Stimulated activated naive CD8-positive, alpha-beta T cell treated with anti-CD3 and anti-CD28 coated beads, Interleukin-15, amount 100 ng/mL, for 72 hours (primary cell): Measurements from ENCODE around the gene GRM5.
"Not testable (repeated sequence)": the region's sequence is repeated elsewhere in the genome, so short reads cannot be mapped to it uniquely, and the experiment has no call there.

Source experiments
- ATAC-seq: fragments of 150-1000 bp; cut with Tn5 transposase; 2 replicates; pipeline ENCODE4 v1.10.0; 2021; ENCODE audit warnings: mild to moderate bottlenecking, moderate library complexity
- DNase-seq, 2 donors: peaks; one replicate each; pipeline ENCODE4 v3.0.0; 2021 to 2022
- H3K27ac Mint-ChIP-seq, 2 donors: one replicate each; pipeline ENCODE4 v1.8.0; 2022; ENCODE audit warnings: mild to moderate bottlenecking in 2 of 2, mixed read lengths in 2 of 2, moderate library complexity in 2 of 2
- H3K27me3 Mint-ChIP-seq: one replicate; pipeline ENCODE4 v1.8.0; 2022; ENCODE audit warnings: mixed read lengths
- H3K4me1 Mint-ChIP-seq: one replicate; pipeline ENCODE4 v1.8.0; 2022; ENCODE audit warnings: mild to moderate bottlenecking, mixed read lengths
- H3K4me3 Mint-ChIP-seq, 2 donors: one replicate each; pipeline ENCODE4 v1.8.0; 2022; ENCODE audit warnings: mild to moderate bottlenecking in 2 of 2, mixed read lengths in 2 of 2, moderate library complexity in 1 of 2
- H3K9me3 Mint-ChIP-seq, 2 donors: one replicate each; pipeline ENCODE4 v1.8.0; 2022; ENCODE audit warnings: mixed read lengths in 2 of 2

The GRM5 gene

DNA sequence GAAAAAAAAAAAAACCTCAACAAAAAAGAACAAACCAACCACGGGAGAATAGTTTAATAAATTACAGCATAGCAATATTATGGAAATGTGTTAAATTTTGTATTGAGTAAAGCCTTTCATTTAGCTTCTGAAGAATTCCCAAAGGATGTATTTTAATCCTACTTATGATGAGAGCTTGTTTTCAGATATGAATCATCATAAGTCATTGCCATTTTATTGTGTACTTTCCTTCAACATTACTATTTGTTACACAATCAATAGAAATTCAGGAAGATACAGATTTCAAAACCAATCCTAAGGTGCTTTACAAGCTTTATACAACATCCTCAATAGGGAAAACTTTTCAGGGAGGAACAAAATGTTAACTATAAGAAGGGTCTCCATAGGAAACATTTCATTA, 527.7 kb downstream of the GRM5 start:
- no peak overlapping the region for H3K27ac Mint-ChIP-seq
- H3K4me3 Mint-ChIP-seq = no peak overlapping the region
- DNase-seq (no peak), ATAC-seq (no peak)
- peaks cover 5% of the 10 kb centered on the region for H3K4me1 Mint-ChIP-seq
- no peaks in the 10 kb centered on the region for H3K27me3 Mint-ChIP-seq
- H3K9me3 Mint-ChIP-seq = no peaks in the 10 kb centered on the region

DNA sequence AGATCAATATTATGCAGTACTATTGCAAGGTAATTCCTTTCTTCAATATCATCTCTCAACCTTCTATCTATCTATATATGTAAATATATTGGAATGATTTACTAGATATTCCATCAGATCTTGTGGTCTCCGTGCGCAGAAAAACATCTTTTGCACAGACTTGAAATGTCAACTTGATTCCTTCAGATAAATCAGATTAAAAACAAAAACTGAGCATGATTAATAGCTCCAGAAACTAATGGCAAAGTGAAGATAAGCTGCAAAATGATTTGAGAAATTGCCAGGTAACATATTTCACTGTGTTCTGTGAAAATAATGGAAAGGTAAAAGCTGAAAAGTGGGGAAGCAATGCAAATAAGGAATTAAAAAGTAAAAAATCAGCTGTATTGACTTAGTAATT, 528.2 kb downstream of the GRM5 start:
- ATAC-seq (no peak), DNase-seq (no peak)
- Mint-ChIP-seq H3K4me1 (peaks cover 5% of the 10 kb centered on the region), H3K9me3 (no peaks in the 10 kb centered on the region), H3K27ac (no peak overlapping the region), H3K4me3 (no peak overlapping the region), H3K27me3 (no peaks in the 10 kb centered on the region)

GRCh38 chr11:88536616-88537265, 529.0 kb downstream of the GRM5 start:
- no peak for DNase-seq
- Mint-ChIP-seq H3K4me1 (peaks cover 5% of the 10 kb centered on the region), H3K27ac (no peak overlapping the region), H3K4me3 (no peak overlapping the region), H3K27me3 (no peaks in the 10 kb centered on the region), H3K9me3 (no peaks in the 10 kb centered on the region)
- ATAC-seq = no peak

GRCh38 chr11:88535916-88536547, 529.8 kb downstream of the GRM5 start:
- Mint-ChIP-seq H3K4me1 (peaks cover 5% of the 10 kb centered on the region), H3K27ac (no peak overlapping the region), H3K9me3 (no peaks in the 10 kb centered on the region), H3K27me3 (no peaks in the 10 kb centered on the region), H3K4me3 (no peak overlapping the region)
- DNase-seq = no peak
- peak; percentile 99 for ATAC-seq

DNA sequence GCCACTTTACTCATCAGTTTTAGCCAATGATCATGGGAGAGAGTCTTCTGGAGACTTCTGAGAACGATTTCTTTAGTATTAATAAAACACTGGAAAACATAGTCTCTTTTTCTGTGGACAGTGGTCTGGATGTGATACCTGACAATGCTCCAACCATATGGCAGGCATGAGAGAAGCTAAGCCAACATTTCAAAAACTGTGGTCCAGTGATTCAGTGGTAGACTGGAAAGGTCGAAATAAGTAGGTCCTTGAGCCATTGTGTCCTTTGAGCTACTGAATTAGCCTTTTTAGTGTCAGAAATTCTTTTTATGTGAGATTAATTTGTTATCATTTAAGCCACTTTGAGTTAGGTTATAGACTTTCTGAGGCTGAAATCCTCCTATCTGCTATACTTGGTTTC, 530.5 kb downstream of the GRM5 start:
- H3K4me1 Mint-ChIP-seq = peaks cover 5% of the 10 kb centered on the region
- DNase-seq (no peak), ATAC-seq (no peak)
- peak overlapping the region in 1 of 2 donors; percentile 27 for H3K27ac Mint-ChIP-seq
- H3K4me3 Mint-ChIP-seq = no peak overlapping the region
- H3K27me3 Mint-ChIP-seq = no peaks in the 10 kb centered on the region
- H3K9me3 Mint-ChIP-seq = no peaks in the 10 kb centered on the region

- not testable (repeated sequence) for H3K27me3 Mint-ChIP-seq, DNase-seq, H3K4me1 Mint-ChIP-seq, H3K9me3 Mint-ChIP-seq, ATAC-seq, H3K4me3 Mint-ChIP-seq
- H3K27ac Mint-ChIP-seq = peak overlapping the region in 1 of 2 donors; percentile 27
Measured at GRCh38 chr11:88534706-88535105, 531.1 kb downstream of the GRM5 start.

DNA sequence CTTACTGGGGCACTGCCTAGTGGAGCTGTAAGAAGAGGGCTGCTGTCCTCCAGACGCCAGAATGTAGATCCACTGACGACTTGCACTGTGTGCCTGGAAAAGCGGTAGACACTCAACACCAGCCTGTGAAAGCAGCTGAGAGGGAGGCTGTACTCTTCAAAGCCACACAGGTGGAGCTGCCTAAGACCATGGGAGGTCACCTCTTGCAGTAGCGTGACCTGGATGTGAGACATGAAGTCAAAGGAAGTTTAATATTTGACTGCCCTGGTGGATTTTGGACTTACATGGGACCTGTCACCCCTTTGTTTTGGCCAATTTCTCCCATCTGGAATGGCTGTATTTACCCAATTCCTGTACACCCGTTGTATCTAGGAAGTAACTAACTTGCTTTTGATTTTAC, 531.6 kb downstream of the GRM5 start:
- H3K27ac Mint-ChIP-seq = no peak overlapping the region
- no peak for ATAC-seq
- no peak overlapping the region for H3K4me3 Mint-ChIP-seq
- H3K4me1 Mint-ChIP-seq = peaks cover 5% of the 10 kb centered on the region
- DNase-seq = no peak
- H3K27me3 Mint-ChIP-seq = no peaks in the 10 kb centered on the region
- no peaks in the 10 kb centered on the region for H3K9me3 Mint-ChIP-seq

- H3K9me3 Mint-ChIP-seq = no peaks in the 10 kb centered on the region
- H3K27ac Mint-ChIP-seq = no peak overlapping the region
- no peak for ATAC-seq
- peaks cover 5% of the 10 kb centered on the region for H3K4me1 Mint-ChIP-seq
- no peak for DNase-seq
- no peak overlapping the region for H3K4me3 Mint-ChIP-seq
- H3K27me3 Mint-ChIP-seq = no peaks in the 10 kb centered on the region
Measured at GRCh38 chr11:88533001-88533400, 532.8 kb downstream of the GRM5 start.

GRCh38 chr11:88531831-88532230, 534.0 kb downstream of the GRM5 start:
- no peak overlapping the region for H3K27ac Mint-ChIP-seq
- H3K9me3 Mint-ChIP-seq = no peaks in the 10 kb centered on the region
- H3K4me1 Mint-ChIP-seq = peaks cover 5% of the 10 kb centered on the region
- ATAC-seq = no peak
- H3K4me3 Mint-ChIP-seq = no peak overlapping the region
- DNase-seq = no peak
- H3K27me3 Mint-ChIP-seq = peaks cover 8% of the 10 kb centered on the region

- Mint-ChIP-seq H3K9me3 (no peaks in the 10 kb centered on the region), H3K4me3 (no peak overlapping the region)
- ATAC-seq = no peak
Measured at GRCh38 chr11:88529426-88529825, 536.4 kb downstream of the GRM5 start.

GRCh38 chr11:88523386-88524071, 542.3 kb downstream of the GRM5 start:
- H3K4me1 Mint-ChIP-seq = no peaks in the 10 kb centered on the region
- no peak overlapping the region for H3K27ac Mint-ChIP-seq
- no peak for ATAC-seq

More at GRCh38 chr11:88529426-88529825, 536.4 kb downstream of the GRM5 start:
- H3K27me3 Mint-ChIP-seq = peaks cover 8% of the 10 kb centered on the region
- DNase-seq = no peak
- no peaks in the 10 kb centered on the region for H3K4me1 Mint-ChIP-seq
- no peak overlapping the region for H3K27ac Mint-ChIP-seq

GRCh38 chr11:88522624-88523385, 543.0 kb downstream of the GRM5 start:
- Mint-ChIP-seq H3K9me3 (no peaks in the 10 kb centered on the region), H3K4me1 (no peaks in the 10 kb centered on the region), H3K4me3 (no peak overlapping the region), H3K27me3 (peaks cover 7% of the 10 kb centered on the region), H3K27ac (no peak overlapping the region)
- ATAC-seq = no peak
- DNase-seq = no peak

More at GRCh38 chr11:88523386-88524071, 542.3 kb downstream of the GRM5 start:
- Mint-ChIP-seq H3K4me3 (no peak overlapping the region), H3K27me3 (peaks cover 8% of the 10 kb centered on the region), H3K9me3 (no peaks in the 10 kb centered on the region)
- DNase-seq = no peak

GRCh38 chr11:88521799-88522201, 544.0 kb downstream of the GRM5 start:
- Mint-ChIP-seq H3K4me1 (no peaks in the 10 kb centered on the region), H3K4me3 (no peak overlapping the region), H3K9me3 (no peaks in the 10 kb centered on the region), H3K27ac (no peak overlapping the region), H3K27me3 (no peaks in the 10 kb centered on the region)
- no peak for DNase-seq
- ATAC-seq = no peak

- ATAC-seq (no peak), DNase-seq (no peak)
- Mint-ChIP-seq H3K4me1 (no peaks in the 10 kb centered on the region), H3K27me3 (no peaks in the 10 kb centered on the region), H3K4me3 (no peak overlapping the region), H3K9me3 (no peaks in the 10 kb centered on the region), H3K27ac (no peak overlapping the region)
Measured at GRCh38 chr11:88521399-88521798, 544.4 kb downstream of the GRM5 start.

DNA sequence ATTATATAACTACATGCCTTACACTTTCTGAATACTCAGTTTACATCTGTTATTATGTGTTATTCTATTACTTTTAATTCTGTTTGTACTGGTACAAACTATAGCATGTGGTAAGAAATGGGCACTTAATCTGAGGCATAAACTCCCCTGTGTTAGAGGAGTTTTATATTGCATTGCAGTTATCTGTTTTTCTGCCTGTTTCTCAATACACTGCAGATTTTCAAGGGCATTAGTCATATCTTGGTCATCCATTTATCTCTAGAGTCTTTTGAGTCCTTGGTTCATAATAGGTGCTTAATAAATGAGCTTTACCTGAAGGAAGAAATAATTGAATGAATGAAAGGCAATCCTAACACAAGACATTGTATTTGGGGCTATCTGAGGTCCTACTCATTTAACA, 545.4 kb downstream of the GRM5 start:
- H3K27ac Mint-ChIP-seq = no peak overlapping the region

GRCh38 chr11:88515002-88515401, 550.8 kb downstream of the GRM5 start:
- Mint-ChIP-seq H3K27ac (no peak overlapping the region), H3K4me3 (no peak overlapping the region), H3K27me3 (peaks cover 45% of the 10 kb centered on the region), H3K9me3 (no peaks in the 10 kb centered on the region), H3K4me1 (no peaks in the 10 kb centered on the region)
- ATAC-seq (no peak), DNase-seq (no peak)

More for the DNA sequence above, 545.4 kb downstream of the GRM5 start:
- Mint-ChIP-seq H3K4me1 (no peaks in the 10 kb centered on the region), H3K9me3 (no peaks in the 10 kb centered on the region), H3K27me3 (no peaks in the 10 kb centered on the region), H3K4me3 (no peak overlapping the region)
- ATAC-seq = no peak
- no peak for DNase-seq
